ENCODE measurements around the gene SYT7.

- TF ChIP-seq ZNF592 (IDR thresholded peaks at IDR 0.05) (no peak), MAX (IDR thresholded peaks at IDR 0.05; ENCODE audit: low read depth, low read length) (no peak), EP300 (IDR thresholded peaks at IDR 0.05; ENCODE audit: borderline replicate concordance in 1 of 2, control insufficient read depth in 1 of 2, low read depth in 2 of 2, low read length in 2 of 2) (no peak), RUNX3 (IDR thresholded peaks at IDR 0.05; ENCODE audit: low read length) (no peak), POLR2A (IDR thresholded peaks at IDR 0.05; ENCODE audit: low read depth, low read length) (no peak), EZH2 (IDR thresholded peaks at IDR 0.05; ENCODE audit: borderline replicate concordance, control insufficient read depth, low read depth, low read length) (no peak), SMAD1 (IDR thresholded peaks at IDR 0.05; ENCODE audit: low read depth, partially characterized antibody) (no peak), ZBTB33 (IDR thresholded peaks at IDR 0.05) (no peak), JUND (IDR thresholded peaks at IDR 0.05; ENCODE audit: low read depth, low read length) (no peak), ZZZ3 (IDR thresholded peaks at IDR 0.05; ENCODE audit: control insufficient read depth, insufficient read length, low read depth) (no peak)
- TF ChIP-seq, protein P1, sequence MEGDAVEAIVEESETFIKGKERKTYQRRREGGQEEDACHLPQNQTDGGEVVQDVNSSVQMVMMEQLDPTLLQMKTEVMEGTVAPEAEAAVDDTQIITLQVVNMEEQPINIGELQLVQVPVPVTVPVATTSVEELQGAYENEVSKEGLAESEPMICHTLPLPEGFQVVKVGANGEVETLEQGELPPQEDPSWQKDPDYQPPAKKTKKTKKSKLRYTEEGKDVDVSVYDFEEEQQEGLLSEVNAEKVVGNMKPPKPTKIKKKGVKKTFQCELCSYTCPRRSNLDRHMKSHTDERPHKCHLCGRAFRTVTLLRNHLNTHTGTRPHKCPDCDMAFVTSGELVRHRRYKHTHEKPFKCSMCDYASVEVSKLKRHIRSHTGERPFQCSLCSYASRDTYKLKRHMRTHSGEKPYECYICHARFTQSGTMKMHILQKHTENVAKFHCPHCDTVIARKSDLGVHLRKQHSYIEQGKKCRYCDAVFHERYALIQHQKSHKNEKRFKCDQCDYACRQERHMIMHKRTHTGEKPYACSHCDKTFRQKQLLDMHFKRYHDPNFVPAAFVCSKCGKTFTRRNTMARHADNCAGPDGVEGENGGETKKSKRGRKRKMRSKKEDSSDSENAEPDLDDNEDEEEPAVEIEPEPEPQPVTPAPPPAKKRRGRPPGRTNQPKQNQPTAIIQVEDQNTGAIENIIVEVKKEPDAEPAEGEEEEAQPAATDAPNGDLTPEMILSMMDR (IDR thresholded peaks at IDR 0.05 in 2 of 3, conservative IDR thresholded peaks at IDR 0.05 in 1 of 3; ENCODE audit: control insufficient read depth in 2 of 3, extremely low read depth in 1 of 3, insufficient read depth in 1 of 3, low read depth in 3 of 3, low read length in 3 of 3) = no peak
- TF ChIP-seq, protein P2, sequence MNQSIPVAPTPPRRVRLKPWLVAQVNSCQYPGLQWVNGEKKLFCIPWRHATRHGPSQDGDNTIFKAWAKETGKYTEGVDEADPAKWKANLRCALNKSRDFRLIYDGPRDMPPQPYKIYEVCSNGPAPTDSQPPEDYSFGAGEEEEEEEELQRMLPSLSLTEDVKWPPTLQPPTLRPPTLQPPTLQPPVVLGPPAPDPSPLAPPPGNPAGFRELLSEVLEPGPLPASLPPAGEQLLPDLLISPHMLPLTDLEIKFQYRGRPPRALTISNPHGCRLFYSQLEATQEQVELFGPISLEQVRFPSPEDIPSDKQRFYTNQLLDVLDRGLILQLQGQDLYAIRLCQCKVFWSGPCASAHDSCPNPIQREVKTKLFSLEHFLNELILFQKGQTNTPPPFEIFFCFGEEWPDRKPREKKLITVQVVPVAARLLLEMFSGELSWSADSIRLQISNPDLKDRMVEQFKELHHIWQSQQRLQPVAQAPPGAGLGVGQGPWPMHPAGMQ (IDR thresholded peaks at IDR 0.05; ENCODE audit: borderline replicate concordance) = no peak
- TF ChIP-seq, protein P3, sequence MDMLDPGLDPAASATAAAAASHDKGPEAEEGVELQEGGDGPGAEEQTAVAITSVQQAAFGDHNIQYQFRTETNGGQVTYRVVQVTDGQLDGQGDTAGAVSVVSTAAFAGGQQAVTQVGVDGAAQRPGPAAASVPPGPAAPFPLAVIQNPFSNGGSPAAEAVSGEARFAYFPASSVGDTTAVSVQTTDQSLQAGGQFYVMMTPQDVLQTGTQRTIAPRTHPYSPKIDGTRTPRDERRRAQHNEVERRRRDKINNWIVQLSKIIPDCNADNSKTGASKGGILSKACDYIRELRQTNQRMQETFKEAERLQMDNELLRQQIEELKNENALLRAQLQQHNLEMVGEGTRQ (IDR thresholded peaks at IDR 0.05; ENCODE audit: borderline replicate concordance, low read depth, low read length) = no peak
These were observed 52.8 kb downstream of the SYT7 start for GRCh38 chr11:61528114-61528513.

Measured in GM12878 (cell line).